K562 (cell line): ENCODE results near the gene RHOU. TPM values are rescaled to one million over a fixed set of nuclear protein-coding genes. Genes with fewer than 3 reads are reported as not detected.

Experiments used
- ATAC-seq: fragments of 200-7000 bp; cut with Tn5 transposase; 3 replicates; pipeline ENCODE4 v1.9.1; 2020; ENCODE audit warnings: moderate library complexity
- BruUV-seq: library from RNA; stranded (reverse); fragments of 400-500 nt; replicated peaks from 2 replicates; lab custom pipeline; 2021; lab: Mats Ljungman, UMichigan
- CTCF ChIA-PET: fragments of 300-600 bp; formaldehyde crosslinking; extraction: SDS; loops from one replicate; lab custom pipeline; 2021; ENCODE audit warnings: low intra/inter-chr PET ratio; lab: Yijun Ruan, JAX
- POLR2A ChIA-PET: fragments of 300-600, 350-650 bp; sonication (Branson Sonifier 250); formaldehyde crosslinking; extraction: SDS; loops from one replicate; lab custom pipeline; 2021; ENCODE audit warnings: antibody characterized with exemption, inconsistent platforms; lab: Yijun Ruan, JAX
- DNase-seq, 4 experiments: peaks; one replicate each; pipeline versions ENCODE4 v3.0.0 to v3.0.0-alpha.2; 2011 to 2018; ENCODE audit warnings: low spot score in 3 of 4, mixed read lengths in 3 of 4; ENCODE audit errors: extremely low read depth in 1 of 4
- FAIRE-seq: peaks from 2 replicates; lab custom pipeline; 2011; peaks lifted over from hg19 to GRCh38; lab: Jason Lieb, UNC
- H2AFZ ChIP-seq: 2 replicates; pipeline ENCODE4 v1.6.0; 2011; ENCODE audit warnings: low read depth, low read length, control low read depth, inconsistent platforms
- H3K27ac ChIP-seq: fragments of 200-600 bp; 3 replicates; pipeline ENCODE4 v1.8.0; 2011; ENCODE audit warnings: low read depth, mild to moderate bottlenecking, control low read depth, inconsistent platforms, low read length, moderate library complexity, mixed read lengths; ENCODE audit errors: extremely low read depth
- H3K27me3 ChIP-seq, 2 experiments: fragments of 300-600 bp in 1 of 2; 2 replicates in 1 of 2; 3 replicates in 1 of 2; pipeline versions ENCODE4 v1.6.0 to v1.8.0; 2011; ENCODE audit warnings: inconsistent platforms in 2 of 2, low read length in 2 of 2, mild to moderate bottlenecking in 1 of 2, mixed read lengths in 1 of 2, moderate library complexity in 1 of 2; ENCODE audit not compliant: control insufficient read depth in 2 of 2, insufficient read depth in 2 of 2
- H3K36me3 ChIP-seq: fragments of 300-600 bp; 3 replicates; pipeline ENCODE4 v1.8.0; 2011; ENCODE audit warnings: mild to moderate bottlenecking, low read length, inconsistent platforms; ENCODE audit not compliant: control insufficient read depth, insufficient read depth
- H3K4me1 ChIP-seq, 2 experiments: fragments of 200-600 bp in 1 of 2; replicated peaks in 1 of 2; 2 replicates in 1 of 2; 3 replicates in 1 of 2; pipeline versions ENCODE4 v1.5.1 to v1.8.0; 2011; ENCODE audit warnings: inconsistent platforms in 2 of 2, low read length in 2 of 2, mild to moderate bottlenecking in 1 of 2, mixed read lengths in 1 of 2, moderate library complexity in 1 of 2; ENCODE audit not compliant: control insufficient read depth in 2 of 2, insufficient read depth in 2 of 2
- H3K4me2 ChIP-seq: 2 replicates; pipeline ENCODE4 v1.6.1; 2011; ENCODE audit warnings: low read length, control low read depth, inconsistent platforms, mixed read lengths; ENCODE audit not compliant: insufficient read depth
- H3K4me3 ChIP-seq: fragments of 200-600 bp; sonication (generic), shearing (Covaris generic); 2 replicates; pipeline ENCODE4 v1.5.1; 2016; ENCODE audit warnings: control low read depth, inconsistent platforms
- H3K79me2 ChIP-seq: fragments of 200-600 bp; 3 replicates; pipeline ENCODE4 v1.8.0; 2011; ENCODE audit warnings: low read length, inconsistent platforms; ENCODE audit not compliant: control insufficient read depth, insufficient read depth
- H3K9ac ChIP-seq, 2 experiments: 2 replicates each; pipeline versions ENCODE4 v1.6.0 to v1.6.1; 2011; ENCODE audit warnings: low read depth in 2 of 2, low read length in 2 of 2, control low read depth in 1 of 2, inconsistent platforms in 1 of 2, mild to moderate bottlenecking in 1 of 2, mixed read lengths in 1 of 2; ENCODE audit not compliant: insufficient read depth in 1 of 2
- H3K9me1 ChIP-seq: one replicate; pipeline ENCODE4 v1.6.0; 2011; ENCODE audit warnings: inconsistent platforms, mild to moderate bottlenecking, low read length, moderate library complexity; ENCODE audit not compliant: control insufficient read depth, insufficient read depth
- H3K9me3 ChIP-seq: replicated peaks from 2 replicates; pipeline ENCODE4 v1.5.1; 2011; ENCODE audit warnings: low read depth, low read length, inconsistent platforms; ENCODE audit not compliant: control insufficient read depth, insufficient read depth
- H4K20me1 ChIP-seq: replicated peaks from 2 replicates; pipeline ENCODE4 v1.6.1; 2011; ENCODE audit warnings: low read length, inconsistent platforms, mixed read lengths; ENCODE audit not compliant: control insufficient read depth, insufficient read depth
- C11orf30 ChIP-seq: fragments of 450-650 bp; IDR thresholded peaks from 2 replicates; pipeline ENCODE4 v1.6.1; 2016; ENCODE audit warnings: low read depth, mild to moderate bottlenecking
- ERF ChIP-seq: fragments of 450-650 bp; formaldehyde crosslinking; IDR thresholded peaks from 2 replicates; pipeline ENCODE4 v1.4.0; 2020; ENCODE audit warnings: mild to moderate bottlenecking, mixed read lengths
- ESRRB ChIP-seq: fragments of 250-450 bp; sonication (Bioruptor Pico); IDR thresholded peaks from 2 replicates; pipeline ENCODE4 v1.5.0; 2020; ENCODE audit warnings: mild to moderate bottlenecking, moderate library complexity, borderline replicate concordance
- EZH2 ChIP-seq: IDR thresholded peaks from 2 replicates; pipeline ENCODE4 v1.6.1; 2012; ENCODE audit warnings: low read depth, mild to moderate bottlenecking, inconsistent platforms, low read length, borderline replicate concordance
- HDAC1 ChIP-seq, 2 experiments: fragments of 450-650 bp; IDR thresholded peaks; 2 replicates each; pipeline ENCODE4 v1.6.1; 2016 to 2017; ENCODE audit warnings: inconsistent platforms in 1 of 2, mild to moderate bottlenecking in 1 of 2, moderate library complexity in 1 of 2
- IFI16 ChIP-seq: fragments of 250-450 bp; sonication (Bioruptor Pico); IDR thresholded peaks from 2 replicates; pipeline ENCODE4 v2.1.2; 2022; ENCODE audit warnings: mild to moderate bottlenecking, inconsistent platforms
- MAFG ChIP-seq: fragments of 450-650 bp; conservative IDR thresholded peaks from 2 replicates; pipeline ENCODE4 v1.6.1; 2016; ENCODE audit warnings: missing genetic modification characterization, missing compliant biosample characterization
- MAFK ChIP-seq: IDR thresholded peaks from 2 replicates; pipeline ENCODE4 v1.6.1; 2011; ENCODE audit warnings: low read length, improper control_type of control experiment
- MTA3 ChIP-seq: fragments of 450-650 bp; formaldehyde crosslinking; IDR thresholded peaks from 2 replicates; pipeline ENCODE4 v1.6.1; 2017; ENCODE audit warnings: mild to moderate bottlenecking, borderline replicate concordance
- NFXL1 ChIP-seq: fragments of 450-650 bp; formaldehyde crosslinking; IDR thresholded peaks from 2 replicates; pipeline ENCODE4 v1.4.0; 2021; ENCODE audit warnings: mild to moderate bottlenecking
- OTX1 ChIP-seq: fragments of 450-650 bp; formaldehyde crosslinking; IDR thresholded peaks from 2 replicates; pipeline ENCODE4 v1.4.0; 2022; ENCODE audit warnings: mild to moderate bottlenecking
- RFX5 ChIP-seq: IDR thresholded peaks from 2 replicates; pipeline ENCODE4 v1.6.1; 2011; ENCODE audit warnings: low read depth, mild to moderate bottlenecking, improper control_type of control experiment, low read length
- SIX5 ChIP-seq, 2 experiments: IDR thresholded peaks; 2 replicates each; pipeline ENCODE4 v1.6.1; 2011; ENCODE audit warnings: low read length in 2 of 2, borderline replicate concordance in 1 of 2, low read depth in 1 of 2, mild to moderate bottlenecking in 1 of 2, moderate library complexity in 1 of 2; ENCODE audit not compliant: insufficient read depth in 1 of 2
- SMAD4 ChIP-seq: fragments of 250-450 bp; sonication (Bioruptor Pico); conservative IDR thresholded peaks from 2 replicates; pipeline ENCODE4 v1.8.0; 2021; ENCODE audit warnings: inconsistent platforms, mild to moderate bottlenecking, moderate library complexity
- TCFL5 ChIP-seq: fragments of 250-450 bp; sonication (Bioruptor Pico); conservative IDR thresholded peaks from 2 replicates; pipeline ENCODE4 v1.6.1; 2021; ENCODE audit warnings: mild to moderate bottlenecking, moderate library complexity, matching md5 sums
- ZBTB17 ChIP-seq: fragments of 450-650 bp; formaldehyde crosslinking; IDR thresholded peaks from 2 replicates; pipeline ENCODE4 v1.4.0; 2020; ENCODE audit warnings: mild to moderate bottlenecking
- ZNF23 ChIP-seq: fragments of 250-450 bp; sonication (Bioruptor Pico); IDR thresholded peaks from 2 replicates; pipeline ENCODE4 v1.4.0; 2020; ENCODE audit warnings: mild to moderate bottlenecking
- ZNF316 ChIP-seq: fragments of 450-650 bp; IDR thresholded peaks from 2 replicates; pipeline ENCODE4 v1.6.1; 2016
- WGBS: fragments of 100-300 bp; shearing (Covaris generic); methylation state at CpG from one replicate; pipeline ENCODE4 v1.1.6; 2016; ENCODE audit warnings: low coverage, mixed read lengths; ENCODE audit not compliant: insufficient coverage; ENCODE audit errors: missing lambda C conversion rate; 5-methylcytosine and 5-hydroxymethylcytosine counted together
- in situ Hi-C: fragments of 300-500 bp; cut with MboI; formaldehyde crosslinking; loops from 4 replicates; pipeline ENCODE4 v1.15.0; 2018; ENCODE audit warnings: inconsistent platforms, mixed read lengths
- intact Hi-C: fragments of 100-400 bp; cut with micrococcal nuclease; formaldehyde crosslinking; loops from 2 replicates; pipeline ENCODE4 v1.14.2; 2022
- polyA plus RNA-seq, 8 experiments: library from polyadenylated mRNA; depleted of rRNA in 4 of 8; stranded (reverse) in 5 of 8; unstranded in 3 of 8; fragments of >200 nt; fragmentation: Nextera tagmentation in 2 of 8; fragmentation: Illumina TruSeq in 1 of 8; extraction: Ambion mirVana in 2 of 8; extraction: Trizol in 1 of 8; gene quantifications; 2 replicates each; pipeline versions ENCODE4 v1.2.1 to v1.2.3, GENCODE V29; 2011 to 2014; ENCODE audit warnings: inconsistent platforms in 1 of 8, missing spikeins in 1 of 8
- total RNA-seq, 7 experiments: library from RNA; depleted of rRNA in 6 of 7; stranded (reverse); fragments of >200 nt in 6 of 7; fragmentation: Illumina TruSeq in 2 of 7; extraction: Trizol in 2 of 7; gene quantifications; 2 replicates each; pipeline versions ENCODE4 v1.2.1 to v1.2.3, GENCODE V29; 2011 to 2021; ENCODE audit warnings: low replicate concordance in 1 of 7
- TF ChIP-seq, protein P1 (sequence below): sonication (generic); formaldehyde crosslinking; IDR thresholded peaks from 2 replicates; pipeline ENCODE4 v1.8.0; 2022; ENCODE audit warnings: missing genetic modification reagents, mild to moderate bottlenecking, moderate library complexity, borderline replicate concordance

The RHOU gene
- total and polyA plus RNA-seq, 9 of the 15 experiments (the other 6 are each of a cell fraction or from before 2014, with no cell fraction given): 0.07 TPM; not detected in 8

GRCh38 chr1:228723921-228724320, 11.4 kb upstream of the RHOU start:
- H3K9ac ChIP-seq: no peak overlapping the region
- ChIA-PET POLR2A (interaction anchor here (0.5 to 0.6 kb wide), 2 partner anchors 35 to 73 kb away, joined by 3 read pairs; no protein-coding TSS in a partner anchor), CTCF (no interaction called here)
- H3K36me3 ChIP-seq: no peaks in the 10 kb centered on the region
- no TSS peak for BruUV-seq
- DNase-seq (no peak), ATAC-seq (no peak), FAIRE-seq (no peak)
- no peaks in the 10 kb centered on the region for H3K4me1 ChIP-seq
- no peaks in the 10 kb centered on the region for H3K79me2 ChIP-seq
- no peak overlapping the region for H3K4me3 ChIP-seq
- TF ChIP-seq MAFG (tag) (0 out of 2 replicates have a peak, but pooled peaks have one; percentile 20), MTA3 (no peak), C11orf30 (peak; percentile 19; the same call in 1 of the 2 replicates), RFX5 (no peak), MAFK (0 out of 2 replicates have a peak, but pooled peaks have one; percentile 15), ZNF316 (peak; percentile 48)
- H3K4me2 ChIP-seq: no peak overlapping the region
- no peaks in the 10 kb centered on the region for H3K9me1 ChIP-seq
- H3K9me3 ChIP-seq: no peaks in the 10 kb centered on the region
- in situ Hi-C loops (no loop called here), intact Hi-C loops (no loop called here)
- no peaks in the 10 kb centered on the region for H4K20me1 ChIP-seq
- WGBS: 2% methylated on average over 6 of the region's 6 CpGs
- peaks cover 6 to 20% of the 10 kb centered on the region in 2 experiments; a peak in 1 of 5 replicates for H3K27me3 ChIP-seq
- H2AFZ ChIP-seq: no peak overlapping the region
- no peak overlapping the region for H3K27ac ChIP-seq

GRCh38 chr1:228725178-228725577, 10.1 kb upstream of the RHOU start:
- H4K20me1 ChIP-seq: no peaks in the 10 kb centered on the region
- no peak for DNase-seq
- BruUV-seq: no TSS peak
- 0% methylated on average over 3 of the region's 3 CpGs for WGBS
- no peaks in the 10 kb centered on the region for H3K9me3 ChIP-seq
- H3K9ac ChIP-seq: no peak overlapping the region
- H3K4me1 ChIP-seq: no peaks in the 10 kb centered on the region
- POLR2A ChIA-PET: interaction anchor here (0.7 kb wide), 1 partner anchor 342 kb away, joined by 3 read pairs; no protein-coding TSS in a partner anchor
- intact Hi-C loops (no loop called here), in situ Hi-C loops (no loop called here)
- H3K36me3 ChIP-seq: no peaks in the 10 kb centered on the region
- no peak overlapping the region for H3K27ac ChIP-seq
- no peak overlapping the region for H2AFZ ChIP-seq
- peaks cover 6 to 20% of the 10 kb centered on the region in 2 experiments; a peak in 1 of 5 replicates for H3K27me3 ChIP-seq
- H3K79me2 ChIP-seq: no peaks in the 10 kb centered on the region
- no peak overlapping the region for H3K4me3 ChIP-seq
- FAIRE-seq: no peak
- H3K9me1 ChIP-seq: no peaks in the 10 kb centered on the region
- CTCF ChIA-PET: no interaction called here
- no peak for ATAC-seq
- H3K4me2 ChIP-seq: no peak overlapping the region
- no peak for TF ChIP-seq NFXL1 (CRISPR knock-in tag)
- TF ChIP-seq ERF (CRISPR knock-in tag): no peak
- TF ChIP-seq SIX5 (IDR thresholded peaks at IDR 0.05; ENCODE audit: borderline replicate concordance in 1 of 2, insufficient read depth in 1 of 2, low read depth in 1 of 2, low read length in 2 of 2): no peak
- TF ChIP-seq TCFL5 (CRISPR knock-in tag): no peak
- TF ChIP-seq SMAD4 (CRISPR knock-in tag): no peak
- no peak for TF ChIP-seq HDAC1 (IDR thresholded peaks at IDR 0.05)
- no peak for TF ChIP-seq ZBTB17
- no peak for TF ChIP-seq EZH2
- no peak for TF ChIP-seq IFI16 (CRISPR knock-in tag)
- TF ChIP-seq, protein P1, sequence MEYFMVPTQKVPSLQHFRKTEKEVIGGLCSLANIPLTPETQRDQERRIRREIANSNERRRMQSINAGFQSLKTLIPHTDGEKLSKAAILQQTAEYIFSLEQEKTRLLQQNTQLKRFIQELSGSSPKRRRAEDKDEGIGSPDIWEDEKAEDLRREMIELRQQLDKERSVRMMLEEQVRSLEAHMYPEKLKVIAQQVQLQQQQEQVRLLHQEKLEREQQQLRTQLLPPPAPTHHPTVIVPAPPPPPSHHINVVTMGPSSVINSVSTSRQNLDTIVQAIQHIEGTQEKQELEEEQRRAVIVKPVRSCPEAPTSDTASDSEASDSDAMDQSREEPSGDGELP (CRISPR knock-in tag): no peak
- TF ChIP-seq ESRRB (CRISPR knock-in tag): no peak
- TF ChIP-seq OTX1: no peak
- no peak for TF ChIP-seq ZNF23 (CRISPR knock-in tag)
